Spleen (tissue), 11 donors: ENCODE measurements around the gene EDEM3. TPM values are rescaled to one million over a fixed set of nuclear protein-coding genes. Genes with fewer than 3 reads are reported as not detected.

Experiments
- DNase-seq: peaks from one replicate; pipeline ENCODE4 v3.0.0-alpha.2; 2020
- H3K27ac ChIP-seq, 8 donors: fragments of 200-600 bp; sonication (generic) in 7 of 8; 1 replicate in 4 of 8; 2 replicates in 4 of 8; pipeline versions ENCODE4 v1.5.0 to v1.8.0; 2016 to 2021; ENCODE audit warnings: inconsistent platforms in 4 of 8, mild to moderate bottlenecking in 4 of 8, moderate library complexity in 1 of 8
- H3K27me3 ChIP-seq, 7 donors: fragments of 200-600 bp; sonication (generic) in 6 of 7; replicated peaks in 1 of 7; 1 replicate in 4 of 7; 2 replicates in 3 of 7; pipeline versions ENCODE4 v1.5.0 to v1.8.0; 2016 to 2021; ENCODE audit warnings: inconsistent platforms in 3 of 7, mild to moderate bottlenecking in 1 of 7
- H3K36me3 ChIP-seq, 6 donors: fragments of 200-600 bp; sonication (generic) in 5 of 6; 1 replicate in 4 of 6; 2 replicates in 2 of 6; pipeline versions ENCODE4 v1.5.0 to v1.8.0; 2016 to 2021; ENCODE audit warnings: inconsistent platforms in 2 of 6
- H3K4me1 ChIP-seq, 6 donors: fragments of 200-600 bp; sonication (generic) in 5 of 6; 1 replicate in 3 of 6; 2 replicates in 3 of 6; pipeline versions ENCODE4 v1.5.0 to v1.8.0; 2016 to 2021; ENCODE audit warnings: inconsistent platforms in 3 of 6
- H3K4me3 ChIP-seq, 8 donors: fragments of 200-600 bp; sonication (generic) in 7 of 8; 1 replicate in 4 of 8; 2 replicates in 4 of 8; pipeline versions ENCODE4 v1.5.0 to v1.8.0; 2016 to 2021; ENCODE audit warnings: inconsistent platforms in 4 of 8, mild to moderate bottlenecking in 4 of 8, moderate library complexity in 2 of 8
- H3K9me3 ChIP-seq, 8 donors: fragments of 200-600 bp; sonication (generic) in 7 of 8; 1 replicate in 4 of 8; 2 replicates in 4 of 8; pipeline versions ENCODE4 v1.5.0 to v1.8.0; 2016 to 2021; ENCODE audit warnings: inconsistent platforms in 4 of 8
- POLR2A ChIP-seq, 3 donors: fragments of 450-650 bp; IDR thresholded peaks; one replicate each; pipeline ENCODE4 v1.5.1; 2017; ENCODE audit warnings: antibody characterized with exemption in 3 of 3, mild to moderate bottlenecking in 1 of 3
- POLR2AphosphoS5 ChIP-seq, 3 donors: sonication (generic); formaldehyde crosslinking; IDR thresholded peaks; one replicate each; pipeline ENCODE4 v1.5.1; 2017; ENCODE audit warnings: antibody characterized with exemption in 3 of 3
- WGBS, 5 donors: extraction: QIAGEN DNeasy Blood & Tissue Kit in 3 of 5; methylation state at CpG; one replicate each; pipeline versions ENCODE4 v1.1.5 to v1.1.7; 2013 to 2018; 5-methylcytosine and 5-hydroxymethylcytosine counted together
- intact Hi-C: fragments of 100-400 bp; cut with DNase I; formaldehyde crosslinking; loops from one replicate; pipeline ENCODE4 v1.15.0; 2023; ENCODE audit warnings: low total_unique reads
- polyA plus RNA-seq, 3 donors: library from polyadenylated mRNA; stranded (reverse); fragments of 200-250 nt; gene quantifications; one replicate each; pipeline ENCODE4 v1.2.1, GENCODE V29; 2013
- total RNA-seq, 7 donors: library from RNA; depleted of rRNA in 3 of 7; stranded (reverse); fragments of >200 nt in 3 of 7; fragmentation: NEBNext Ultra II Directional in 4 of 7; extraction: Animal tissue kit (Norgen Biotek cat#: 25700) in 4 of 7; gene quantifications; one replicate each; pipeline versions ENCODE4 v1.1.0 to v1.2.1, GENCODE V29; 2016 to 2021
- TF ChIP-seq, protein P1 (sequence below), 11 experiments: fragments of 200-600 bp in 7 of 11; fragments of 450-650 bp in 4 of 11; sonication (generic) in 4 of 11; IDR thresholded peaks in 8 of 11; conservative IDR thresholded peaks in 3 of 11; 1 replicate in 7 of 11; 2 replicates in 4 of 11; pipeline versions ENCODE4 v1.4.0 to v1.8.0; 2016 to 2021; ENCODE audit warnings: antibody characterized with exemption in 11 of 11, inconsistent platforms in 4 of 11, mild to moderate bottlenecking in 1 of 11
- donor health status: healthy with polysubstance abuse.
- donor health status: DM: no; HTN: no; CAD: no; lungs with moderate emphysema.
- donor health status: DM: no; HTN: no; CAD: no.
- donor health status: Bipolar disorder and iron deficiency.
- donor health status: healthy.
- donor health status: DM: no; HTN: no; CAD: no.
- donor health status: DM: yes; HTN: yes; CAD: no.

EDEM3 gene
- total and polyA plus RNA-seq, 10 donors = 7.2 to 49.8 (median 31.9) TPM

GRCh38 chr1:184640505-184640904 lies 114.2 kb downstream of the EDEM3 start:
- DNase-seq = no peak
- intact Hi-C loops = no loop called here
- H3K27me3 ChIP-seq = peaks cover 0 to 5% (median 0%) of the 10 kb centered on the region in 7 donors
- H3K9me3 ChIP-seq = no peaks in the 10 kb centered on the region
- H3K27ac ChIP-seq = no peak overlapping the region
- H3K4me1 ChIP-seq = no peaks in the 10 kb centered on the region
- 81 to 95% (median 89%) methylated on average over 3 of the region's 3 CpGs for WGBS, 5 donors
- H3K36me3 ChIP-seq = no peaks in the 10 kb centered on the region
- no peak overlapping the region for H3K4me3 ChIP-seq
- TF ChIP-seq, protein P1, sequence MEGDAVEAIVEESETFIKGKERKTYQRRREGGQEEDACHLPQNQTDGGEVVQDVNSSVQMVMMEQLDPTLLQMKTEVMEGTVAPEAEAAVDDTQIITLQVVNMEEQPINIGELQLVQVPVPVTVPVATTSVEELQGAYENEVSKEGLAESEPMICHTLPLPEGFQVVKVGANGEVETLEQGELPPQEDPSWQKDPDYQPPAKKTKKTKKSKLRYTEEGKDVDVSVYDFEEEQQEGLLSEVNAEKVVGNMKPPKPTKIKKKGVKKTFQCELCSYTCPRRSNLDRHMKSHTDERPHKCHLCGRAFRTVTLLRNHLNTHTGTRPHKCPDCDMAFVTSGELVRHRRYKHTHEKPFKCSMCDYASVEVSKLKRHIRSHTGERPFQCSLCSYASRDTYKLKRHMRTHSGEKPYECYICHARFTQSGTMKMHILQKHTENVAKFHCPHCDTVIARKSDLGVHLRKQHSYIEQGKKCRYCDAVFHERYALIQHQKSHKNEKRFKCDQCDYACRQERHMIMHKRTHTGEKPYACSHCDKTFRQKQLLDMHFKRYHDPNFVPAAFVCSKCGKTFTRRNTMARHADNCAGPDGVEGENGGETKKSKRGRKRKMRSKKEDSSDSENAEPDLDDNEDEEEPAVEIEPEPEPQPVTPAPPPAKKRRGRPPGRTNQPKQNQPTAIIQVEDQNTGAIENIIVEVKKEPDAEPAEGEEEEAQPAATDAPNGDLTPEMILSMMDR (IDR thresholded peaks at IDR 0.05 in 8 of 11, conservative IDR thresholded peaks at IDR 0.05 in 3 of 11) = no peak
- TF ChIP-seq POLR2A (IDR thresholded peaks at IDR 0.05) = no peak
- no peak for TF ChIP-seq POLR2AphosphoS5 (IDR thresholded peaks at IDR 0.05)

Other genes starting within 250 kb of the EDEM3 start
- 100 to 1,000 TPM in 1 of 7 donors, 10 to 100 TPM in 6; 31.2 to 116 (median 46.3) TPM for gene NIBAN1, start 219.7 kb upstream of the EDEM3 start, total RNA-seq
- gene NIBAN1, start 219.7 kb upstream of the EDEM3 start, polyA plus RNA-seq = 1 to 10 TPM; 2.3 to 7.8 (median 2.5) TPM